ENCODE results near the gene RNF5. TPM values are rescaled to one million over a fixed set of nuclear protein-coding genes. Genes with fewer than 3 reads are reported as not detected.

RNF5 gene
- total and polyA plus RNA-seq, 2 experiments from 2014 or later = 48.1 to 58.8 TPM

GRCh38 chr6:32164295-32164694 is 13.9 kb upstream of the RNF5 start, which contains the start of gene EGFL8:
Gene EGFL8 (plus strand): TSS chr6:32164595. CDS start chr6:32166166, 1,571 bp downstream.
- no peaks in the 10 kb centered on the region for H3K79me2 ChIP-seq (ENCODE audit: insufficient read depth)

GRCh38 chr6:32166411-32167061 is 11.7 kb upstream of the RNF5 start:
- Histone ChIP-seq H4K20me1 (ENCODE audit: insufficient read depth) (no peaks in the 10 kb centered on the region), H3K9me3 (ENCODE audit: low read depth) (no peaks in the 10 kb centered on the region), H3K4me1 (ENCODE audit: insufficient read depth) (peaks cover 8% of the 10 kb centered on the region; the same call in 1 of the 2 replicates), H3F3A (ENCODE audit: insufficient read depth) (no peaks in the 10 kb centered on the region; the same call in 1 of the 2 replicates), H3K79me2 (ENCODE audit: insufficient read depth) (peaks cover 9% of the 10 kb centered on the region; the same call in 1 of the 2 replicates), H3K4me3 (no peak overlapping the region), H2AFZ (no peak overlapping the region), H3K4me2 (ENCODE audit: unreplicated experiment) (no peak overlapping the region), H3K9ac (no peak overlapping the region), H3K36me3 (ENCODE audit: low read depth) (peaks cover 6% of the 10 kb centered on the region; the same call in 1 of the 2 replicates), H3K9me2 (ENCODE audit: insufficient read depth) (no peaks in the 10 kb centered on the region), H3K27me3 (replicated peaks; ENCODE audit: insufficient read depth) (no peaks in the 10 kb centered on the region), H3K27ac (no peak overlapping the region)
- 81 to 90% methylated on average over 24 to 28 of the region's 30 CpGs for WGBS, 2 experiments (ENCODE audit: low coverage in 1 of 2, low lambda C conversion rate in 2 of 2, missing lambda C conversion rate in 2 of 2)
- in situ Hi-C loops (cut with MboI) = no loop called here
- DNase-seq = no peak
- TF ChIP-seq EZH2phosphoT487 (IDR thresholded peaks at IDR 0.05; ENCODE audit: insufficient read depth, low read depth) (no peak), EZH2 (IDR thresholded peaks at IDR 0.05; ENCODE audit: insufficient read depth, poor library complexity, severe bottlenecking) (no peak)

More at GRCh38 chr6:32164295-32164694, 13.9 kb upstream of the RNF5 start, which contains the start of gene EGFL8:
- Histone ChIP-seq H3K27me3 (replicated peaks; ENCODE audit: insufficient read depth) (no peaks in the 10 kb centered on the region), H2AFZ (no peak within 1 kb of the TSS), H3K4me2 (ENCODE audit: unreplicated experiment) (no peak within 1 kb of the TSS), H3K36me3 (ENCODE audit: low read depth) (peaks cover 6% of the 10 kb centered on the region; the same call in 1 of the 2 replicates), H3K27ac (no peak within 1 kb of the TSS), H3K4me3 (no peak within 1 kb of the TSS), H4K20me1 (ENCODE audit: insufficient read depth) (no peaks in the 10 kb centered on the region), H3K9ac (no peak within 1 kb of the TSS), H3K4me1 (ENCODE audit: insufficient read depth) (peaks cover 8% of the 10 kb centered on the region; the same call in 1 of the 2 replicates), H3K9me2 (ENCODE audit: insufficient read depth) (no peaks in the 10 kb centered on the region), H3F3A (ENCODE audit: insufficient read depth) (no peaks in the 10 kb centered on the region; the same call in 1 of the 2 replicates), H3K9me3 (ENCODE audit: low read depth) (no peaks in the 10 kb centered on the region)
- no peak for TF ChIP-seq EZH2phosphoT487 (IDR thresholded peaks at IDR 0.05; ENCODE audit: insufficient read depth, low read depth)
- TF ChIP-seq EZH2 (IDR thresholded peaks at IDR 0.05; ENCODE audit: insufficient read depth, poor library complexity, severe bottlenecking) = no peak
- in situ Hi-C loops (cut with MboI) = no loop called here
- DNase-seq = no peak

GRCh38 chr6:32167154-32167760 is 10.9 kb upstream of the RNF5 start:
- Histone ChIP-seq H3K36me3 (ENCODE audit: low read depth) (peaks cover 6% of the 10 kb centered on the region; the same call in 1 of the 2 replicates), H3F3A (ENCODE audit: insufficient read depth) (no peaks in the 10 kb centered on the region; the same call in 1 of the 2 replicates), H3K4me1 (ENCODE audit: insufficient read depth) (peaks cover 8% of the 10 kb centered on the region; the same call in 1 of the 2 replicates), H3K4me3 (no peak overlapping the region), H4K20me1 (ENCODE audit: insufficient read depth) (no peaks in the 10 kb centered on the region), H3K27ac (no peak overlapping the region), H3K27me3 (replicated peaks; ENCODE audit: insufficient read depth) (no peaks in the 10 kb centered on the region), H2AFZ (no peak overlapping the region), H3K9me2 (ENCODE audit: insufficient read depth) (no peaks in the 10 kb centered on the region), H3K4me2 (ENCODE audit: unreplicated experiment) (no peak overlapping the region), H3K9me3 (ENCODE audit: low read depth) (no peaks in the 10 kb centered on the region), H3K79me2 (ENCODE audit: insufficient read depth) (peaks cover 16% of the 10 kb centered on the region), H3K9ac (no peak overlapping the region)
- 87 to 88% methylated on average over 32 of the region's 32 CpGs for WGBS, 2 experiments (ENCODE audit: low coverage in 1 of 2, low lambda C conversion rate in 2 of 2, missing lambda C conversion rate in 2 of 2)
- no peak for DNase-seq
- TF ChIP-seq EZH2phosphoT487 (IDR thresholded peaks at IDR 0.05; ENCODE audit: insufficient read depth, low read depth) (no peak), EZH2 (IDR thresholded peaks at IDR 0.05; ENCODE audit: insufficient read depth, poor library complexity, severe bottlenecking) (no peak)
- in situ Hi-C loops (cut with MboI) = no loop called here

- Histone ChIP-seq H3K27ac (no peak overlapping the region), H3K9ac (no peak overlapping the region), H3K36me3 (ENCODE audit: low read depth) (peaks cover 6% of the 10 kb centered on the region; the same call in 1 of the 2 replicates), H3K9me3 (ENCODE audit: low read depth) (no peaks in the 10 kb centered on the region), H3K9me2 (ENCODE audit: insufficient read depth) (no peaks in the 10 kb centered on the region), H3K79me2 (ENCODE audit: insufficient read depth) (peaks cover 22% of the 10 kb centered on the region), H3K4me2 (ENCODE audit: unreplicated experiment) (no peak overlapping the region), H4K20me1 (ENCODE audit: insufficient read depth) (no peaks in the 10 kb centered on the region), H2AFZ (no peak overlapping the region), H3K27me3 (replicated peaks; ENCODE audit: insufficient read depth) (no peaks in the 10 kb centered on the region), H3F3A (ENCODE audit: insufficient read depth) (no peaks in the 10 kb centered on the region; the same call in 1 of the 2 replicates), H3K4me1 (ENCODE audit: insufficient read depth) (peaks cover 8% of the 10 kb centered on the region; the same call in 1 of the 2 replicates), H3K4me3 (no peak overlapping the region)
- in situ Hi-C loops (cut with MboI) = no loop called here
- TF ChIP-seq EZH2phosphoT487 (IDR thresholded peaks at IDR 0.05; ENCODE audit: insufficient read depth, low read depth) (no peak), EZH2 (IDR thresholded peaks at IDR 0.05; ENCODE audit: insufficient read depth, poor library complexity, severe bottlenecking) (no peak)
- 78 to 83% methylated on average over 6 of the region's 6 CpGs for WGBS, 2 experiments (ENCODE audit: low coverage in 1 of 2, low lambda C conversion rate in 2 of 2, missing lambda C conversion rate in 2 of 2)
- DNase-seq = no peak
These were observed 10.4 kb upstream of the RNF5 start for GRCh38 chr6:32167761-32168262.
